ENCODE data around the gene TPSAB1.
"Not testable (repeated sequence)": the region's sequence is repeated elsewhere in the genome, so short reads cannot be mapped to it uniquely, and the experiment has no call there.

DNA sequence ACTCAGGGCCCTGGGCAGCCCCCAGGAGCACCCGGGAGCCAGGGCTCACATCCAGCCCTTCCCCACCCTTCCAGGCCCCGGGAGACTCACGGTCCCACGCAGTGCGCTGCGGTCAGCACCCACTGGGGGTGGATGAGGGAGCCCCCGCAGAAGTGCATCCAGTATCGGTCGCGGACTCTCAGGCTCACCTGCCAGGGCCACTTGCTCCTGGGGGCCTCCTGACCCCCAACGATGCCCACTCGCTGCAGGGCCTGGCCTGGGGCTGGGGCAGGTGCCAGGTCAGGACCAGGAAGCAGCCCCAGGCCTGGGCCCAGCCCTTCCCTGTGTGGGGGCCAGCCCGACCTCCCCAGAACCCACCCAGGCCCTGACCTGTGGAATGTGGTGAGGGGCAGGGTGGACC is 11.0 kb upstream of the TPSAB1 start:
- TF ChIP-seq, protein P1, sequence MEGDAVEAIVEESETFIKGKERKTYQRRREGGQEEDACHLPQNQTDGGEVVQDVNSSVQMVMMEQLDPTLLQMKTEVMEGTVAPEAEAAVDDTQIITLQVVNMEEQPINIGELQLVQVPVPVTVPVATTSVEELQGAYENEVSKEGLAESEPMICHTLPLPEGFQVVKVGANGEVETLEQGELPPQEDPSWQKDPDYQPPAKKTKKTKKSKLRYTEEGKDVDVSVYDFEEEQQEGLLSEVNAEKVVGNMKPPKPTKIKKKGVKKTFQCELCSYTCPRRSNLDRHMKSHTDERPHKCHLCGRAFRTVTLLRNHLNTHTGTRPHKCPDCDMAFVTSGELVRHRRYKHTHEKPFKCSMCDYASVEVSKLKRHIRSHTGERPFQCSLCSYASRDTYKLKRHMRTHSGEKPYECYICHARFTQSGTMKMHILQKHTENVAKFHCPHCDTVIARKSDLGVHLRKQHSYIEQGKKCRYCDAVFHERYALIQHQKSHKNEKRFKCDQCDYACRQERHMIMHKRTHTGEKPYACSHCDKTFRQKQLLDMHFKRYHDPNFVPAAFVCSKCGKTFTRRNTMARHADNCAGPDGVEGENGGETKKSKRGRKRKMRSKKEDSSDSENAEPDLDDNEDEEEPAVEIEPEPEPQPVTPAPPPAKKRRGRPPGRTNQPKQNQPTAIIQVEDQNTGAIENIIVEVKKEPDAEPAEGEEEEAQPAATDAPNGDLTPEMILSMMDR (conservative IDR thresholded peaks at IDR 0.05; ENCODE audit: low read depth, low read length), result not testable (repeated sequence)
- not testable (repeated sequence) for TF ChIP-seq EZH2 (IDR thresholded peaks at IDR 0.05; ENCODE audit: borderline replicate concordance, low read depth, low read length, poor library complexity, severe bottlenecking)

Data from A673 (cell line).